Transverse colon (tissue), 4 donors: ENCODE data around the gene LRRC74A. TPM values are rescaled to one million over a fixed set of nuclear protein-coding genes. Genes with fewer than 3 reads are reported as not detected.

ENCODE experiments used
- DNase-seq: peaks from one replicate; pipeline ENCODE4 v3.0.0-alpha.2; 2019
- H3K27ac ChIP-seq, 4 donors: fragments of 200-600 bp; sonication (generic); 2 replicates each; pipeline ENCODE4 v1.5.1; 2016 to 2018; ENCODE audit warnings: inconsistent platforms in 4 of 4
- H3K27me3 ChIP-seq: fragments of 200-600 bp; sonication (generic); 2 replicates; pipeline ENCODE4 v1.5.1; 2017; ENCODE audit warnings: inconsistent platforms
- H3K36me3 ChIP-seq, 4 donors: fragments of 200-600 bp; sonication (generic); 2 replicates each; pipeline ENCODE4 v1.5.1; 2017 to 2019; ENCODE audit warnings: inconsistent platforms in 4 of 4
- H3K4me1 ChIP-seq, 4 donors: fragments of 200-600 bp; sonication (generic); 2 replicates each; pipeline ENCODE4 v1.5.1; 2017 to 2020; ENCODE audit warnings: inconsistent platforms in 4 of 4
- H3K4me3 ChIP-seq, 4 donors: fragments of 200-600 bp; sonication (generic); 1 replicate in 1 of 4; 2 replicates in 3 of 4; pipeline versions ENCODE4 v1.5.1 to v1.6.1; 2017 to 2019; ENCODE audit warnings: inconsistent platforms in 4 of 4
- H3K9me3 ChIP-seq, 2 donors: fragments of 200-600 bp; sonication (generic); 2 replicates each; pipeline ENCODE4 v1.5.1; 2017 to 2019; ENCODE audit warnings: inconsistent platforms in 2 of 2
- EP300 ChIP-seq: sonication (generic); formaldehyde crosslinking; IDR thresholded peaks from one replicate; pipeline ENCODE4 v1.6.1; 2017; ENCODE audit warnings: antibody characterized with exemption, low read depth
- POLR2A ChIP-seq: fragments of 450-650 bp; IDR thresholded peaks from one replicate; pipeline ENCODE4 v1.6.1; 2016; ENCODE audit warnings: antibody characterized with exemption, mild to moderate bottlenecking, moderate library complexity
- POLR2AphosphoS5 ChIP-seq, 3 donors: sonication (generic); formaldehyde crosslinking; IDR thresholded peaks; one replicate each; pipeline ENCODE4 v1.6.1; 2016; ENCODE audit warnings: antibody characterized with exemption in 3 of 3
- WGBS, 2 donors: methylation state at CpG; one replicate each; pipeline ENCODE4 v1.1.5; 2018; ENCODE audit warnings: low coverage in 1 of 2; 5-methylcytosine and 5-hydroxymethylcytosine counted together
- in situ Hi-C, 4 donors: fragments of 200-750 bp; cut with MboI; loops; one replicate each; pipeline versions ENCODE4 v1.15.0 to v1.15.1; 2017; ENCODE audit warnings: low sequenced_read_pairs in 3 of 4, low pct_ligation_motif_present in 1 of 4, low pct_unique_long_range_greater_than_20kb in 1 of 4
- intact Hi-C: fragments of 100-400 bp; cut with DNase I; formaldehyde crosslinking; loops from one replicate; pipeline ENCODE4 v1.15.1; 2023; ENCODE audit warnings: low total_unique reads
- total RNA-seq, 4 donors: library from RNA; depleted of rRNA; stranded (reverse); fragments of >200 nt; gene quantifications; one replicate each; pipeline ENCODE4 v1.1.0, GENCODE V29; 2016
- TF ChIP-seq, protein P1 (sequence below), 5 experiments: fragments of 200-600 bp in 3 of 5; fragments of 450-650 bp in 2 of 5; sonication (generic) in 3 of 5; IDR thresholded peaks; 1 replicate in 2 of 5; 2 replicates in 3 of 5; pipeline ENCODE4 v1.5.1; 2016 to 2017; ENCODE audit warnings: antibody characterized with exemption in 5 of 5, inconsistent platforms in 3 of 5, mild to moderate bottlenecking in 2 of 5, moderate library complexity in 1 of 5

Gene LRRC74A
- total RNA-seq, 4 donors from 2014 or later = not detected

DNA sequence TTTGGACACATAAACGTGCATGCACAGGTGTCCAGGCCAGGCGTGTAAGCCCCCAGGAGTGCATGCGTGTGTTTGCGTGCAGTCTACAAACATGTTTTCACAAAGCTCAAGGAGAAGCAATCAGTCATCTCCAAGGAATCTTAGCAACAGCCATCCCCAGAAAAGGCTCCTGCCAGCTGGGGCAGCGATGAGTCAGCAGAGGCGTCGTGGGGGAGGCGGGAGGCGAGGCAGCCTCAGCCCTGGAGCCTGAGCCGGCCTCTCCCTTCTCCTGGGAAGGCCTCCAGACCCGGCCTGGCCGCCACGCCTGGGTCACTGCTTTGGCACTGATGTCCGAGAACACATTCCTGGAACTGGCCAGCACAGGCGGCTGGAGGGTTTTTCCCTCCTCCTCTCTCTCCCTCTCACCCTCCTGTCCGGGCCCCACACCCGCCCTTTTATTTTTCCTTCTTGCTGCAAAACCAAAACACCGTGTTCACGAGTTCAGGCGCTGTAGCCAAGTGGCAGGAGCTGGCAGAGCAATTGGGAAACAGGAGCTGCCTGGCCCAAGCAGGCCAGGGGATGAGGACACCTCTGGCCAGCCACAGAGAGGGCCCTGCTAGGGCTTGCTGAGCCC is 92.7 kb downstream of the LRRC74A start:
- Histone ChIP-seq H3K36me3 (no peaks in the 10 kb centered on the region), H3K27ac (peak overlapping the region; percentile 84 to 98 (median 88)), H3K27me3 (no peaks in the 10 kb centered on the region), H3K4me3 (no peak overlapping the region), H3K4me1 (peaks cover 37 to 60% (median 46%) of the 10 kb centered on the region in 4 donors), H3K9me3 (no peaks in the 10 kb centered on the region)
- 18% methylated on average over 4 to 20 of the region's 20 CpGs for WGBS, 2 donors
- intact Hi-C loops (loop anchor here (2.0 to 5.0 kb wide), 3 partner anchors 38 to 123 kb away; partner anchors contain the start of gene IRF2BPL), in situ Hi-C loops (loop anchor here (10.0 to 25.0 kb wide), 3 partner anchors 126 to 393 kb away; partner anchors contain the start of genes GSTZ1 (in 1 of the 4) and POMT2 (in 1 of the 4))
- peak; percentile 89 for DNase-seq
- peak; percentile 39 for TF ChIP-seq EP300
- peak; percentile 70 to 83 (median 77) for TF ChIP-seq POLR2AphosphoS5 (IDR thresholded peaks at IDR 0.05)
- TF ChIP-seq, protein P1, sequence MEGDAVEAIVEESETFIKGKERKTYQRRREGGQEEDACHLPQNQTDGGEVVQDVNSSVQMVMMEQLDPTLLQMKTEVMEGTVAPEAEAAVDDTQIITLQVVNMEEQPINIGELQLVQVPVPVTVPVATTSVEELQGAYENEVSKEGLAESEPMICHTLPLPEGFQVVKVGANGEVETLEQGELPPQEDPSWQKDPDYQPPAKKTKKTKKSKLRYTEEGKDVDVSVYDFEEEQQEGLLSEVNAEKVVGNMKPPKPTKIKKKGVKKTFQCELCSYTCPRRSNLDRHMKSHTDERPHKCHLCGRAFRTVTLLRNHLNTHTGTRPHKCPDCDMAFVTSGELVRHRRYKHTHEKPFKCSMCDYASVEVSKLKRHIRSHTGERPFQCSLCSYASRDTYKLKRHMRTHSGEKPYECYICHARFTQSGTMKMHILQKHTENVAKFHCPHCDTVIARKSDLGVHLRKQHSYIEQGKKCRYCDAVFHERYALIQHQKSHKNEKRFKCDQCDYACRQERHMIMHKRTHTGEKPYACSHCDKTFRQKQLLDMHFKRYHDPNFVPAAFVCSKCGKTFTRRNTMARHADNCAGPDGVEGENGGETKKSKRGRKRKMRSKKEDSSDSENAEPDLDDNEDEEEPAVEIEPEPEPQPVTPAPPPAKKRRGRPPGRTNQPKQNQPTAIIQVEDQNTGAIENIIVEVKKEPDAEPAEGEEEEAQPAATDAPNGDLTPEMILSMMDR (IDR thresholded peaks at IDR 0.05) = peak in 2 of 5 experiments; percentile 4 to 32
- TF ChIP-seq POLR2A = peak; percentile 9

Other genes starting within 250 kb of the LRRC74A start
- gene VASH1, start 64.9 kb upstream of the LRRC74A start, total RNA-seq = 1 to 10 TPM; 1.9 to 7.5 (median 3.6) TPM
- gene ANGEL1, start 13.5 kb upstream of the LRRC74A start, total RNA-seq = 10 to 100 TPM in 2 of 4 donors, 1 to 10 TPM in 2; 8.9 to 17.5 (median 10.0) TPM
- gene IRF2BPL, start 202.3 kb downstream of the LRRC74A start, total RNA-seq = 10 to 100 TPM; 21.0 to 53.5 (median 32.5) TPM